Stimulated activated CD4-positive, alpha-beta T cell treated with anti-CD3 and anti-CD28 coated beads, Interleukin-12 subunit alpha, Interleukin-12 subunit beta, amount 100 ng/mL, for 4 hours (primary cell): ENCODE results near the gene BCDIN3D.

Source experiments
- DNase-seq: peaks from one replicate; pipeline ENCODE4 v3.0.0-alpha.2; 2020

Gene BCDIN3D

GRCh38 chr12:49795654-49796105, 47.2 kb downstream of the BCDIN3D start:
- no peak for DNase-seq

- DNase-seq = no peak
Measured at GRCh38 chr12:49794811-49795653, 47.9 kb downstream of the BCDIN3D start.

GRCh38 chr12:49794021-49794420, 48.9 kb downstream of the BCDIN3D start:
- DNase-seq = no peak

DNA sequence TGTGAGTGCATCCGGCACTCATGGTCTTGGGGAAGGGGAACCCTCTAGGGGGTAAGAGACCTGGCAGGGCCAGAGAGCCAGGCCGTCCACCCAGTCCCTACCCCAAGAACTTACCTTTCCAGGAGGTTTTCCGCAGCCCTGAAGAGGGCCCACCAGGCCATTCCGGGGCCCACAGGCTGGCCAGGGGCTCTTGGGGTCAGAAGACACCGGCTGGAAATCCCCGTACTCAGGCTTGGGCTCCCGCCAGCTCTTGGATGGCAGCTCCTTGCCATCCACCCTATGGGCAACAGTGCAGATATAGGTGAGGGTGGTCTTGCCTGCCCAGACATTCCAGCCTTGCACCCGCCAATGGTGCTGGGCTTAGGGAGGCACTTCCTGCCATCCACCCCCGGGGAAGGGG, 49.3 kb downstream of the BCDIN3D start:
- no peak for DNase-seq

DNA sequence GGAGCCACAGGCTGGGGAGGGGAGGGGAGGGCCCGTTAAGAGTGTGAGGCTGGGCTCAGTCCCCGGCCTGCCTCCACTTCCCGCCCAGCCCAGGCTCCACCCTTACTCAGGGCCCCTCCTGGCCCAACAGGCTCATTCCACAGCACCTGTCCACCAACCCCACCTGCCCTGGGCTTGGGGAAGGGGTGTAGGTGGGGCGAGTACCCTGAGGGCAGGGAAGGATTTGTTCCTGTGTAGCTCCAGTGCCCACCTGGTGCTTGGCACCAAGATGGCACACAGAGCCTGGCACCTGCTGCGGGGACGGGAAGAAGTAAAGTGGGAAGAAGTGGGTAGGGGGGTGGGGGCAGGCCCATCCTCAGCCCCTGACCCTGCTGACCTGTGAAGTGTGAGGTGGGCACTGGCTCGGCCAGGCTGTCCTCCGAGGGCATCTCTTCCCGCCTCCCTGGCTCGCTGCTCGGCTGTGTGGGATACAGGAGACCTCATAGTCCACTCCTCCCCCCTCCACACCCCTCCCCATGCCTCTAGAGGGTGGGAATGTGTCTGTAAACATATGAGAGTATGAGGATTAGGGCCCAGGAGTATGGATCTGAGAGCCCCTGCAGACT, 49.8 kb downstream of the BCDIN3D start:
- DNase-seq = no peak

- DNase-seq = no peak
Measured at GRCh38 chr12:49792181-49792970, 50.5 kb downstream of the BCDIN3D start.

DNA sequence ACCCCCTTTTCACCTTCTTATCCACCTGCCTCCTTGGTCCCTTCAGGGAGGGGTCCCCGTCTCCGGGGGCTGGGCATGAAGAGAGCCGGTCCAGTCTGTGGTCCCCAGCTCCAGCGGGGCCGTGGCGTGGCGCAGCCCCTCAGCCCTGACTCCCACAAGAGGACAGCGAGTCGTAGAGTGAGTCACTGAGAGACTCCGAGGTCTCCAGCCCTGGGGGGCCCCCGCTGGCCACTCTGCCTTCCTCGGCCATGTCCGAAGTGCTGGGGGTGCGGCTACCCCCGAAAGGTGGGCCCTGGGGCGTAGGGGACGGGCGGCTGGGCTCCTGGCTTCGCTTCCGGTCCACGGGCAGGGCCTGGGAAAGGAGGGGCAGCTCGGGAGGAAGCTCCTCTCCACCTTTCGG, 51.2 kb downstream of the BCDIN3D start:
- DNase-seq = no peak

DNA sequence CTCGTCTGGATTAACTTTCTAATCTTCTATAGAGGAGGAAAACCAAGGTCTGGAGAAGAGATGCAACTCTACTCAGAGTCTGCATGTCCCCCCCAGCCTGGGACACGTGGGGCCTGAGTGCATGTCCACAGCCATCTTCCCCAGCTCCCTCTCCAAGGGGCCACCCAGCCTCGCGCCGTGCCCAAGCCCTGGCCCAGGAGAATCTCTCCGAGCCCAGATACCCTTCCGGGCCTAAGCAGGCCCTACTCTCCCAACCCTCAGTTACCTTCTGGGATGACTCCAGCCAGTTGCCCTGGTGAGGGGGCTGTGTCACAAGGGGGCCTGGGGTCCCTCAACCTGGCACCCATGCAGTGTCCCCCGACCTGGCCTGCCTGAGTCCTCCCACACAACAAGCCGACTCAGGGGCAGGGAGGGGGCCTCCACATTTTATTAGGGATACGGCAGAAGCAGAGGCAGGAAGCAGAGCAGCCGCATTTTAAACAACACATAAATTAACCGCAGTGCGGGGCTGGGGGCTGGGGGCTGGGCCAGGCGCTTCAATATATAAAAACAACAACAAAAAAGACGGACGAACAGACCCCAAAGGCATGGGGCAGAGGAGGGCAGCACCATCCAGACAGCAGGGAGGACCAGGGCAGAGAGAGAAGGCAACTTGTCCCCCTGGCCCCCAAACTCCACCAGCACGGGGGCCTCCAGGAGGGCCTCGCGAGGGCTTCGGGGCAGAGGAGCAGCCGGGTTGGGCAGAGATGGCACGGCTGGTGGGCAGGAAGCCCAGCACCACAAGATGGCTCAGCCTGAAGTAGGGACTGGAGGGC, 52.0 kb downstream of the BCDIN3D start:
- DNase-seq = no peak

DNA sequence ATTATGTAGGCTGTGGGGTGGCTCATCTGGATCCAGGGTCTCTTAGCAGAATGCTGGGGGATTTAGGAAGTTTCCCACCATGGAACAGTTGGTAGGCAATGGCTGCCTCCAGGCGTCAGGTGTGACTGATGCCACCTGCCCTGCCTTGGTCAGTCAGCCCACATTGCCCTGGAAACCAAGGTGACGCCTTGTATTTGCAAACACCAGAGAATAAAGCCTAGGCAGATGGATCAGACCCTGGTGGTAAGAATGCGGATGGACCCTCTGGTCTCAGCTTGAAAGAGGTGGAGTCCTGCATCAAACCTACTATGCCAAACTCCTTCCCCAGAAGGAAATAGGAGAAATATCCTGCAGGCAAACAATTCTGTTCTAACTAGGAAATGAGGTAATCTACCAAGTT, 52.9 kb downstream of the BCDIN3D start:
- no peak for DNase-seq

GRCh38 chr12:49787672-49788071, 55.2 kb downstream of the BCDIN3D start:
- no peak for DNase-seq
